Measurements from ENCODE around the gene SLC26A1. TPM values are rescaled to one million over a fixed set of nuclear protein-coding genes. Genes with fewer than 3 reads are reported as not detected.

The SLC26A1 gene
- total and polyA plus RNA-seq, 2 of the 13 experiments (the other 11 are each of a cell fraction or from before 2014, with no cell fraction given): 5.4 to 22.9 TPM

DNA sequence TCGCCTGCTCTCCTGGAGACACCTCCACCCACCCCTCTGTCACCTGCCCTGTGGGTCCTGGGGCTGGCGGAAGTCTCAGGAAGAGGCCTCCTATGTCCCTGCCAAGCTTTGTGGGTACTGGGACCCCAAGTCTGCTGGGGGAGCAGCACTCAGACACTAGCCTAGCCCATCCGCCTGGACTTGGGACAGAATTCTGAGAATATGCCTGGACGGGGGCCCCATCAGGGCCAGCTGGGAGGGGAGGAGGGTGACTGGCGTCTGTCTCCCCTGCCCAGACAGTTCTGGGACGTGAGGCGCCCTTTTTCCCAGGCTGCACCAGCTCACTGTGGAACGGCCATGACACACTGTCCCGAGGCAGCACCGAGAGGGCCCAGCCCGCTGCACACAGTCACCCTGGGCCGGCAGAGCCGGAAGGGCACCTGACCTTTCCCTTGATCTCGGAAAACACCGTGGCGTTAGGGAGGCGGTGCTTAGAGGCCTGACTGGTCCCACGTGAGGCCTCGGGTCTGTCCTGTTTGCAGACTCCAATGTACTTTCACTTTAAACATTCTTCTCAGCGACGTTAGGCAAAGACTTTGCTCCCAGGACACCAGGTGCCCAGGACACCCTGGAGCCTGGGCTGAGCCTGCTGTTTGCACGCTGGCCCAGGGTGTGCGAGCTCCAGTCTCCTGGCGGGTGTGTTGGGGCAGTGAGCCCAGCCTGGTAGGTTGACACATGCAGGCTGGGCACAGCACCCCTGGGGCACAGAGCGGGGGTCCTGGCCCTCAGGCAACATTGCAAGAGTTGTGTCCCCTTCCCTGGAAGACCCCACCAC is 700 bp downstream of the SLC26A1 start (continued):
- TF ChIP-seq ZNF580 (CRISPR knock-in tag; IDR thresholded peaks at IDR 0.05; ENCODE audit: borderline replicate concordance, low read depth) (peak; percentile 86), CBX5 (CRISPR knock-in tag; IDR thresholded peaks at IDR 0.05; ENCODE audit: borderline replicate concordance) (peak; percentile 72; the same call in 1 of the 2 replicates), CEBPB (IDR thresholded peaks at IDR 0.05; ENCODE audit: borderline replicate concordance, low read depth, low read length) (no peak), SRY (CRISPR knock-in tag; IDR thresholded peaks at IDR 0.05) (peak; percentile 61; the same call in 1 of the 2 replicates), ELF1 (CRISPR knock-in tag; IDR thresholded peaks at IDR 0.05) (peak; percentile 90), ZBTB21 (CRISPR knock-in tag; IDR thresholded peaks at IDR 0.05) (0 out of 2 replicates have a peak, but pooled peaks have one; percentile 9), NR2F1 (CRISPR knock-in tag; IDR thresholded peaks at IDR 0.05) (peak; percentile 91 to 95), ZNF720 (CRISPR knock-in tag; IDR thresholded peaks at IDR 0.05) (no peak), ARNTL (CRISPR knock-in tag; IDR thresholded peaks at IDR 0.05) (peak; percentile 92), ZNF430 (CRISPR knock-in tag; IDR thresholded peaks at IDR 0.05) (peak; percentile 90; the same call in 1 of the 2 replicates), FOXP1 (IDR thresholded peaks at IDR 0.05) (no peak), FOXP1 (CRISPR knock-in tag; IDR thresholded peaks at IDR 0.05) (peak; percentile 82)
- TF ChIP-seq, protein P1, sequence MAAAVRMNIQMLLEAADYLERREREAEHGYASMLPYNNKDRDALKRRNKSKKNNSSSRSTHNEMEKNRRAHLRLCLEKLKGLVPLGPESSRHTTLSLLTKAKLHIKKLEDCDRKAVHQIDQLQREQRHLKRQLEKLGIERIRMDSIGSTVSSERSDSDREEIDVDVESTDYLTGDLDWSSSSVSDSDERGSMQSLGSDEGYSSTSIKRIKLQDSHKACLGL (CRISPR knock-in tag; IDR thresholded peaks at IDR 0.05): peak; percentile 20; the same call in 1 of the 2 replicates
- TF ChIP-seq, protein P2, sequence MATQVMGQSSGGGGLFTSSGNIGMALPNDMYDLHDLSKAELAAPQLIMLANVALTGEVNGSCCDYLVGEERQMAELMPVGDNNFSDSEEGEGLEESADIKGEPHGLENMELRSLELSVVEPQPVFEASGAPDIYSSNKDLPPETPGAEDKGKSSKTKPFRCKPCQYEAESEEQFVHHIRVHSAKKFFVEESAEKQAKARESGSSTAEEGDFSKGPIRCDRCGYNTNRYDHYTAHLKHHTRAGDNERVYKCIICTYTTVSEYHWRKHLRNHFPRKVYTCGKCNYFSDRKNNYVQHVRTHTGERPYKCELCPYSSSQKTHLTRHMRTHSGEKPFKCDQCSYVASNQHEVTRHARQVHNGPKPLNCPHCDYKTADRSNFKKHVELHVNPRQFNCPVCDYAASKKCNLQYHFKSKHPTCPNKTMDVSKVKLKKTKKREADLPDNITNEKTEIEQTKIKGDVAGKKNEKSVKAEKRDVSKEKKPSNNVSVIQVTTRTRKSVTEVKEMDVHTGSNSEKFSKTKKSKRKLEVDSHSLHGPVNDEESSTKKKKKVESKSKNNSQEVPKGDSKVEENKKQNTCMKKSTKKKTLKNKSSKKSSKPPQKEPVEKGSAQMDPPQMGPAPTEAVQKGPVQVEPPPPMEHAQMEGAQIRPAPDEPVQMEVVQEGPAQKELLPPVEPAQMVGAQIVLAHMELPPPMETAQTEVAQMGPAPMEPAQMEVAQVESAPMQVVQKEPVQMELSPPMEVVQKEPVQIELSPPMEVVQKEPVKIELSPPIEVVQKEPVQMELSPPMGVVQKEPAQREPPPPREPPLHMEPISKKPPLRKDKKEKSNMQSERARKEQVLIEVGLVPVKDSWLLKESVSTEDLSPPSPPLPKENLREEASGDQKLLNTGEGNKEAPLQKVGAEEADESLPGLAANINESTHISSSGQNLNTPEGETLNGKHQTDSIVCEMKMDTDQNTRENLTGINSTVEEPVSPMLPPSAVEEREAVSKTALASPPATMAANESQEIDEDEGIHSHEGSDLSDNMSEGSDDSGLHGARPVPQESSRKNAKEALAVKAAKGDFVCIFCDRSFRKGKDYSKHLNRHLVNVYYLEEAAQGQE (IDR thresholded peaks at IDR 0.05; ENCODE audit: borderline replicate concordance in 1 of 2, low read depth in 1 of 2, low read length in 2 of 2): peak in 1 of 2 experiments; percentile 49; a peak in 1 of 4 replicates

Measured in HepG2 (cell line).